Neural progenitor cell (in vitro differentiated cells): ENCODE results near the gene GSAP. TPM values are rescaled to one million over a fixed set of nuclear protein-coding genes. Genes with fewer than 3 reads are reported as not detected.

Experiments
- DNase-seq: peaks from one replicate; pipeline ENCODE4 v3.0.0-alpha.2; 2016; ENCODE audit warnings: low spot score
- H2AFZ ChIP-seq: fragments of 200-600 bp; sonication (generic); replicated peaks from 2 replicates; pipeline ENCODE4 v1.6.1; 2016; ENCODE audit warnings: antibody characterized with exemption
- H3F3A ChIP-seq: fragments of 200-600 bp; sonication (generic); 2 replicates; pipeline ENCODE4 v1.6.1; 2016; ENCODE audit warnings: antibody characterized with exemption, low read depth
- H3K27ac ChIP-seq: fragments of 200-600 bp; sonication (generic); 2 replicates; pipeline ENCODE4 v1.5.1; 2016; ENCODE audit warnings: mild to moderate bottlenecking
- H3K27me3 ChIP-seq: fragments of 200-600 bp; sonication (generic); 2 replicates; pipeline ENCODE4 v1.6.1; 2016; ENCODE audit warnings: mild to moderate bottlenecking, moderate library complexity
- H3K36me3 ChIP-seq: fragments of 200-600 bp; sonication (generic); 2 replicates; pipeline ENCODE4 v1.5.1; 2016
- H3K4me1 ChIP-seq: fragments of 200-600 bp; sonication (generic); 2 replicates; pipeline ENCODE4 v1.6.1; 2016; ENCODE audit warnings: mixed run types
- H3K4me2 ChIP-seq: fragments of 200-600 bp; sonication (generic); 2 replicates; pipeline ENCODE4 v1.6.1; 2016
- H3K4me3 ChIP-seq: fragments of 200-600 bp; sonication (generic); 2 replicates; pipeline ENCODE4 v1.5.1; 2016
- H3K79me2 ChIP-seq: fragments of 200-600 bp; sonication (generic); 2 replicates; pipeline ENCODE4 v1.6.1; 2016; ENCODE audit warnings: low read depth
- H3K9ac ChIP-seq: fragments of 200-600 bp; sonication (generic); 2 replicates; pipeline ENCODE4 v1.6.1; 2016
- H3K9me3 ChIP-seq: fragments of 200-600 bp; sonication (generic); 2 replicates; pipeline ENCODE4 v1.5.1; 2016; ENCODE audit warnings: low read depth
- H4K20me1 ChIP-seq: fragments of 200-600 bp; sonication (generic); 2 replicates; pipeline ENCODE4 v1.6.1; 2016; ENCODE audit warnings: low read depth
- H3K27ac Mint-ChIP-seq: 3 replicates; pipeline ENCODE4 v1.8.0; 2021; ENCODE audit warnings: mixed read lengths
- H3K27me3 Mint-ChIP-seq: 2 replicates; pipeline ENCODE4 v1.8.0; 2022; ENCODE audit warnings: low read depth, mild to moderate bottlenecking, inconsistent platforms, moderate library complexity, mixed read lengths; ENCODE audit not compliant: insufficient read depth
- H3K36me3 Mint-ChIP-seq: 3 replicates; pipeline ENCODE4 v1.8.0; 2021; ENCODE audit warnings: mixed read lengths
- H3K4me1 Mint-ChIP-seq: 3 replicates; pipeline ENCODE4 v1.8.0; 2021; ENCODE audit warnings: mixed read lengths
- H3K4me3 Mint-ChIP-seq: 3 replicates; pipeline ENCODE4 v1.8.0; 2021; ENCODE audit warnings: mild to moderate bottlenecking, moderate library complexity, mixed read lengths
- H3K9me3 Mint-ChIP-seq: 3 replicates; pipeline ENCODE4 v1.8.0; 2020; ENCODE audit warnings: mixed read lengths
- EZH2 ChIP-seq: fragments of 200-600 bp; sonication (generic); IDR thresholded peaks from 2 replicates; pipeline ENCODE4 v1.6.1; 2017; ENCODE audit warnings: antibody characterized with exemption, mild to moderate bottlenecking, moderate library complexity
- EZH2phosphoT487 ChIP-seq: fragments of 200-600 bp; sonication (generic); IDR thresholded peaks from 2 replicates; pipeline ENCODE4 v1.6.1; 2017; ENCODE audit warnings: antibody characterized with exemption
- total RNA-seq: library from RNA; depleted of rRNA; stranded (reverse); fragments of >200 nt; gene quantifications from 2 replicates; pipeline ENCODE4 v1.2.3, GENCODE V29; 2015; ENCODE audit warnings: low replicate concordance
- TF ChIP-seq, protein P1 (sequence below): fragments of 200-600 bp; sonication (generic); IDR thresholded peaks from 2 replicates; pipeline ENCODE4 v1.5.1; 2017; ENCODE audit warnings: antibody characterized with exemption, mild to moderate bottlenecking

GSAP gene
- total RNA-seq, 1 donor from 2014 or later = 2.6 TPM

DNA sequence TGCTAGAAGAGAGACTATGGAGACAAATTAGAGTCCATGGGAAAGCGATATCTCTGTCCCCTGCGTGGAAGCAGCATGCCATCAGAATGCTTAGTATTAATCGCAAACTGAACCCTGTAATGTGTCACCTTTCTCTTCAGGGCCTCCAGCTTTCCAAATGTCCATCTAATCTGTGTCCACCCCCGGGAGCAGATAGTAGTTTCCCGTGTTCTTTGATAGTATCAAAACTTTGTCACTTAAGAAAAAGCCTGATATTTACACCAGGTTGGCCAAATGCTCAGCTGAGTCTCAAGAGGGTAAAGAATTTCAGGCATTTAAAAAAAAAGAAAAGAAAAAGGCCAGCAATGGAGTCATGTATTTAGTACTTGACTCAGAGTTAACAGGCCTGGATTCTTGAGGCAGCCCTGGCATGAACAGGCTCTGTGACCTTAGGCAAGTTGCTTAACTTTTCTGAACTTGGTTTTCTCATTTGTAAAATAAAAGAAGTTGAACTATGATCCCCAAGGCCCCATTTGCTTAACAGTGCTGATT is 10.4 kb upstream of the GSAP start:
- Histone ChIP-seq H3K4me2 (peak overlapping the region; percentile 73), H3K36me3 (no peaks in the 10 kb centered on the region), H2AFZ (no peak overlapping the region), H3K79me2 (no peaks in the 10 kb centered on the region), H3K4me1 (peaks cover 77% of the 10 kb centered on the region), H3K27ac (peak overlapping the region; percentile 94), H3K9ac (no peak overlapping the region), H3F3A (peaks cover 40% of the 10 kb centered on the region), H3K27me3 (no peaks in the 10 kb centered on the region), H3K4me3 (peak overlapping the region; percentile 35), H3K9me3 (no peaks in the 10 kb centered on the region), H4K20me1 (no peaks in the 10 kb centered on the region)
- Mint-ChIP-seq H3K4me3 (peak overlapping the region; percentile 63), H3K27me3 (no peaks in the 10 kb centered on the region), H3K36me3 (peaks cover 1% of the 10 kb centered on the region), H3K27ac (peak overlapping the region; percentile 99), H3K4me1 (peaks cover 75% of the 10 kb centered on the region), H3K9me3 (no peaks in the 10 kb centered on the region)
- DNase-seq = peak; percentile 47
- TF ChIP-seq, protein P1, sequence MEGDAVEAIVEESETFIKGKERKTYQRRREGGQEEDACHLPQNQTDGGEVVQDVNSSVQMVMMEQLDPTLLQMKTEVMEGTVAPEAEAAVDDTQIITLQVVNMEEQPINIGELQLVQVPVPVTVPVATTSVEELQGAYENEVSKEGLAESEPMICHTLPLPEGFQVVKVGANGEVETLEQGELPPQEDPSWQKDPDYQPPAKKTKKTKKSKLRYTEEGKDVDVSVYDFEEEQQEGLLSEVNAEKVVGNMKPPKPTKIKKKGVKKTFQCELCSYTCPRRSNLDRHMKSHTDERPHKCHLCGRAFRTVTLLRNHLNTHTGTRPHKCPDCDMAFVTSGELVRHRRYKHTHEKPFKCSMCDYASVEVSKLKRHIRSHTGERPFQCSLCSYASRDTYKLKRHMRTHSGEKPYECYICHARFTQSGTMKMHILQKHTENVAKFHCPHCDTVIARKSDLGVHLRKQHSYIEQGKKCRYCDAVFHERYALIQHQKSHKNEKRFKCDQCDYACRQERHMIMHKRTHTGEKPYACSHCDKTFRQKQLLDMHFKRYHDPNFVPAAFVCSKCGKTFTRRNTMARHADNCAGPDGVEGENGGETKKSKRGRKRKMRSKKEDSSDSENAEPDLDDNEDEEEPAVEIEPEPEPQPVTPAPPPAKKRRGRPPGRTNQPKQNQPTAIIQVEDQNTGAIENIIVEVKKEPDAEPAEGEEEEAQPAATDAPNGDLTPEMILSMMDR = no peak
- TF ChIP-seq EZH2 (no peak), EZH2phosphoT487 (no peak)

DNA sequence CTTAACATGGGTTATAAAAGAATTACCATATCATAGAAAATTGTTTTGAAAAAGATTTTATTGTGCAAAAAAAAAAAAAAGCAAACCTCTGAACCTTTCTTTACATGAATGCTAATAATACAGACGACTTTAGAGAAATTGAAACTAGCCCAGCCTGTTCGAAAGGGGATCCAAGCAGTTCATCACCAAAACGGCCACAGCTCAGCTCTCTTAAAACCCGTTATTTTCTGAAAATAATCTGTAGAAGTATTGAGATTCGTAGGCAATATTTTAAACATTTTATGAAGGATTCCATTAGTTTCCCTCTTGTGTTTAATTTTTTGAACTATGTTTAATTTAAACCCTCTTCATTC is 9.9 kb upstream of the GSAP start:
- Mint-ChIP-seq H3K9me3 (no peaks in the 10 kb centered on the region), H3K27me3 (peaks cover 3% of the 10 kb centered on the region), H3K4me3 (peak overlapping the region; percentile 63), H3K27ac (peak overlapping the region; percentile 99), H3K36me3 (peaks cover 1% of the 10 kb centered on the region), H3K4me1 (peaks cover 76% of the 10 kb centered on the region)
- Histone ChIP-seq H3K27me3 (no peaks in the 10 kb centered on the region), H2AFZ (no peak overlapping the region), H3K9me3 (no peaks in the 10 kb centered on the region), H3K4me2 (peak overlapping the region; percentile 73), H3K4me1 (peaks cover 72% of the 10 kb centered on the region), H4K20me1 (no peaks in the 10 kb centered on the region), H3K36me3 (no peaks in the 10 kb centered on the region), H3K9ac (no peak overlapping the region), H3K79me2 (no peaks in the 10 kb centered on the region), H3F3A (peaks cover 40% of the 10 kb centered on the region), H3K4me3 (peak overlapping the region; percentile 35), H3K27ac (peak overlapping the region; percentile 94)
- TF ChIP-seq, protein P1 = no peak
- TF ChIP-seq EZH2phosphoT487 = no peak
- TF ChIP-seq EZH2 = no peak
- DNase-seq = no peak

DNA sequence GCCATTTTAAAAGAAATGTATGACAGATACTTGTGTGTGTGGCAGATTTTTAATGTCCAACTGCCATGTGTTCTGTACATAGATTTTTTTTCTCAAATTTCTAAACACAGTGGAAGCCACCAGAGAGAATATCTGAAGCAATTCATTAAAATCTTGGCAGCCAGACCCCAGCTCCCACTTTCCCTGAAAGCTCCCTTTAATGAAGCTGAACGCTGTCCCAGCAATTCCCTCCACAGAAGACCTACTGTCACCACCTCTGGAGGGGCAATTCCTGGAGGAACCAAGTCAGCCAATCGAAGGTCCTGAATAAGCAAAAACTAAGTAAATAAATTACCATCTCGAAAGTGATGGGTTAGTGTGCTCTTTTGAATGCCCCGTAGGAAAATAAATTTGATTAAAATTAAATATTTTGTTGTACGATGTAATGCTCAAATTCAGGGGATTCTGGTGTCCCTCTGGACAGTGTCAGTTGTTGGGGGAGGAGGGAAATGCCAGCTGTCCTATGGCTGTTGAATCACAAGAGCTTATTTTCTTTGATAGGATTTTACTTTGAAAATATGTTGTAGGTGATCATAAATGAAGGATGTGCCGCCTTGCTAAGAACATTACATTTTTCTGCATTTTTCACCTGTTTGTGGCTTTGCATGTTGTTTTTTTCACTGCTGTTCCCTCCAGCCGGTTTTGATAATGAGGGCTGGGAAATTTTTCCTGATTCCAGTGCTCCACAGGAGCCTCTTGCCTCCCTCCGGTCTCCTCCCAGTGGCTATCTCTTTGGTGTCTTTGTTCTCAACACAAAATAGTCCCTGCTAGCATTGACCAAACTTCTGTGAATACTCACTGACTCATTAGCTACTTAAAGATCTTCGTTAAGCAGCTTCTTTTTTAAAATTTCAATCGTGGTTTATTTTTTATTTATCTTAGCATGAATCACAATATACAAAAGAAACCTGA is 9.2 kb upstream of the GSAP start:
- peaks cover 1% of the 10 kb centered on the region for H3K36me3 Mint-ChIP-seq
- H3K4me2 ChIP-seq = peak overlapping the region; percentile 73
- peaks cover 40% of the 10 kb centered on the region for H3F3A ChIP-seq
- H3K27ac ChIP-seq = peak overlapping the region; percentile 94
- peak; percentile 77 for DNase-seq
- TF ChIP-seq, protein P1 = no peak
- no peak for TF ChIP-seq EZH2
- TF ChIP-seq EZH2phosphoT487 = no peak
- peaks cover 3% of the 10 kb centered on the region for H3K27me3 Mint-ChIP-seq
- no peaks in the 10 kb centered on the region for H3K27me3 ChIP-seq
- H3K4me1 Mint-ChIP-seq = peaks cover 72% of the 10 kb centered on the region
- no peak overlapping the region for H3K9ac ChIP-seq
- no peaks in the 10 kb centered on the region for H3K79me2 ChIP-seq
- peak overlapping the region; percentile 63 for H3K4me3 Mint-ChIP-seq
- H3K9me3 Mint-ChIP-seq = no peaks in the 10 kb centered on the region
- peak overlapping the region; percentile 35 for H3K4me3 ChIP-seq
- no peaks in the 10 kb centered on the region for H3K9me3 ChIP-seq
- H4K20me1 ChIP-seq = no peaks in the 10 kb centered on the region
- H3K27ac Mint-ChIP-seq = peak overlapping the region; percentile 99
- H2AFZ ChIP-seq = no peak overlapping the region
- peaks cover 65% of the 10 kb centered on the region for H3K4me1 ChIP-seq
- no peaks in the 10 kb centered on the region for H3K36me3 ChIP-seq
